GM23248 (cell line): ENCODE results near the gene ITGB2.

ENCODE experiments used
- EZH2 ChIP-seq: fragments of 200-600 bp; sonication (generic); IDR thresholded peaks from 2 replicates; pipeline ENCODE4 v1.6.1; 2018; ENCODE audit warnings: antibody characterized with exemption, mild to moderate bottlenecking; ENCODE audit not compliant: insufficient read depth, poor library complexity, severe bottlenecking
- EZH2phosphoT487 ChIP-seq: fragments of 200-600 bp; sonication (generic); IDR thresholded peaks from 2 replicates; pipeline ENCODE4 v1.6.1; 2018; ENCODE audit warnings: antibody characterized with exemption, moderate library complexity, mild to moderate bottlenecking, low read depth; ENCODE audit not compliant: insufficient read depth

- TF ChIP-seq EZH2 (no peak), EZH2phosphoT487 (no peak)
Measured at GRCh38 chr21:44858791-44859190, 61.9 kb downstream of the ITGB2 start.
